GM20000 (cell line): Measurements from ENCODE around the gene MYDGF.

Experiments
- DNase-seq: peaks from one replicate; pipeline ENCODE4 v3.0.0; 2012; ENCODE audit warnings: low spot score
- CTCF ChIP-seq: IDR thresholded peaks from 2 replicates; pipeline ENCODE4 v1.5.1; 2012; ENCODE audit warnings: mild to moderate bottlenecking, control low read depth; ENCODE audit errors: extremely low read depth, missing control alignments

The MYDGF gene

GRCh38 chr19:4691373-4691772, 21.2 kb upstream of the MYDGF start:
- TF ChIP-seq CTCF = no peak

GRCh38 chr19:4690361-4690760, 20.2 kb upstream of the MYDGF start:
- TF ChIP-seq CTCF = no peak
- no peak for DNase-seq

More at GRCh38 chr19:4691373-4691772, 21.2 kb upstream of the MYDGF start:
- DNase-seq = no peak

GRCh38 chr19:4689403-4689802, 19.3 kb upstream of the MYDGF start:
- DNase-seq = no peak
- TF ChIP-seq CTCF = no peak

- TF ChIP-seq CTCF = no peak
- DNase-seq = no peak
These were observed 18.4 kb upstream of the MYDGF start for GRCh38 chr19:4688587-4688986.

- no peak for TF ChIP-seq CTCF
- DNase-seq = no peak
These were observed 17.3 kb upstream of the MYDGF start for GRCh38 chr19:4687396-4687795.

GRCh38 chr19:4686700-4687099, 16.6 kb upstream of the MYDGF start:
- DNase-seq = no peak
- TF ChIP-seq CTCF = no peak

- TF ChIP-seq CTCF = no peak
- DNase-seq = no peak
These were observed 14.4 kb upstream of the MYDGF start for GRCh38 chr19:4684312-4685095.
